ENCODE data around the gene CIB1. TPM values are rescaled to one million over a fixed set of nuclear protein-coding genes. Genes with fewer than 3 reads are reported as not detected.

CIB1 gene
- total and polyA plus RNA-seq, 10 of the 15 experiments (the other 5 are each of a cell fraction or from before 2014, with no cell fraction given) = 10.8 to 155 (median 81.9) TPM

GRCh38 chr15:90190606-90191343 is 43.0 kb downstream of the CIB1 start (continued):
- TF ChIP-seq, protein P1, sequence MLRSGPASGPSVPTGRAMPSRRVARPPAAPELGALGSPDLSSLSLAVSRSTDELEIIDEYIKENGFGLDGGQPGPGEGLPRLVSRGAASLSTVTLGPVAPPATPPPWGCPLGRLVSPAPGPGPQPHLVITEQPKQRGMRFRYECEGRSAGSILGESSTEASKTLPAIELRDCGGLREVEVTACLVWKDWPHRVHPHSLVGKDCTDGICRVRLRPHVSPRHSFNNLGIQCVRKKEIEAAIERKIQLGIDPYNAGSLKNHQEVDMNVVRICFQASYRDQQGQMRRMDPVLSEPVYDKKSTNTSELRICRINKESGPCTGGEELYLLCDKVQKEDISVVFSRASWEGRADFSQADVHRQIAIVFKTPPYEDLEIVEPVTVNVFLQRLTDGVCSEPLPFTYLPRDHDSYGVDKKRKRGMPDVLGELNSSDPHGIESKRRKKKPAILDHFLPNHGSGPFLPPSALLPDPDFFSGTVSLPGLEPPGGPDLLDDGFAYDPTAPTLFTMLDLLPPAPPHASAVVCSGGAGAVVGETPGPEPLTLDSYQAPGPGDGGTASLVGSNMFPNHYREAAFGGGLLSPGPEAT (IDR thresholded peaks at IDR 0.05; ENCODE audit: low read depth) = no peak
- TF ChIP-seq STAT1 (conservative IDR thresholded peaks at IDR 0.05) (no peak), SMARCA5 (IDR thresholded peaks at IDR 0.05) (no peak), NBN (IDR thresholded peaks at IDR 0.05) (no peak), NFIC (IDR thresholded peaks at IDR 0.05; ENCODE audit: low read depth, low read length) (no peak), SKIL (IDR thresholded peaks at IDR 0.05; ENCODE audit: low read depth, poor library complexity, severe bottlenecking) (no peak), CREM (IDR thresholded peaks at IDR 0.05; ENCODE audit: low read depth) (no peak), POLR2A (IDR thresholded peaks at IDR 0.05; ENCODE audit: low read depth, low read length) (no peak; the same call in 1 of the 2 replicates), FOXM1 (IDR thresholded peaks at IDR 0.05; ENCODE audit: low read depth, low read length) (no peak), USF1 (IDR thresholded peaks at IDR 0.05; ENCODE audit: borderline replicate concordance, extremely low read length, insufficient read depth, low read depth, low read length) (no peak)
